ENCODE measurements around the gene SANBR. TPM values are rescaled to one million over a fixed set of nuclear protein-coding genes. Genes with fewer than 3 reads are reported as not detected.

Gene SANBR
- total RNA-seq, 3 donors from 2014 or later: 0.66 to 0.84 (median 0.76) TPM

DNA sequence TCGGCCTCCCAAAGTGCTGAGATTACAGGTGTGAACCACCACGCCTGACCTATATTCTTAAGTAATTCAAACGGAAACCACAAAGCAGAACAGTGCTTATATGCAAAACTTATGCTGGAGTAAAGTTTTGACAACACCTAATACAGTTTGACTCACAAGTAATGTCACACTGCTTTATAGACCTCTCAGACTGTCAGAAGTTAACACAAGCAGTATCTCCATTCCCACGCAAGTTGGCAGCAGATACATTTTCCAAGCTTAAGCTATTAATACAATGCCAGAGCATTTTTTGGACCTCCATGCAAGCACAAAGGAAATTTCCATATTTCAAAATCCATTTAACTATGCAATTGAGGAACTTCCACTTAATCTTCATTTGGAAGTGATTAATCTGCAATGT lies 21.0 kb upstream of the SANBR start:
- Mint-ChIP-seq H3K27me3 (ENCODE audit: low read depth) (no peaks in the 10 kb centered on the region), H3K4me1 (ENCODE audit: low read depth) (peaks cover 16% of the 10 kb centered on the region), H3K9me3 (no peaks in the 10 kb centered on the region), H3K36me3 (ENCODE audit: insufficient read depth) (peaks cover 14% of the 10 kb centered on the region), H3K4me3 (no peak overlapping the region)
- no peak for ATAC-seq
- DNase-seq: no peak

DNA sequence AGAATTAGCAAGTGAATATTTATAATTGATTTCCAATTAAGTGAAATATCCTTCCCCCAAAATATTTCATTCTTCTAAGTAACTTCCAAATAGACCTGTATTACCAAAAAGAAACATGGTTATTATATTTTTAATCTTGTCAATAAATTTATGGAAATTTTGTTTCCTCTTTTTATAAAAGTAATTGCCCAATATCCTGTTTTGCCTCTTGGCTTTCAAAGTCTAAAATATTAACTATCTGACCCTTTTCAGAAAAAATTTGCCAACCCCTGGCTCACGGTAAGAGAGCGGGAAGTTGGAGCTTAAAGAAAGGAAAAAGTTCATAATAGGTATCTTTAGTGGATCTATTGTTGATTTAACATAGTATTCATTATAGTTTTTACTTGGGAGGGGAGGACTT lies 20.4 kb upstream of the SANBR start:
- H3K9me3 Mint-ChIP-seq: no peaks in the 10 kb centered on the region
- peaks cover 14% of the 10 kb centered on the region for H3K36me3 Mint-ChIP-seq (ENCODE audit: insufficient read depth)
- H3K4me1 Mint-ChIP-seq (ENCODE audit: low read depth): peaks cover 16% of the 10 kb centered on the region
- ATAC-seq: no peak
- H3K27me3 Mint-ChIP-seq (ENCODE audit: low read depth): no peaks in the 10 kb centered on the region
- DNase-seq: no peak
- no peak overlapping the region for H3K4me3 Mint-ChIP-seq

DNA sequence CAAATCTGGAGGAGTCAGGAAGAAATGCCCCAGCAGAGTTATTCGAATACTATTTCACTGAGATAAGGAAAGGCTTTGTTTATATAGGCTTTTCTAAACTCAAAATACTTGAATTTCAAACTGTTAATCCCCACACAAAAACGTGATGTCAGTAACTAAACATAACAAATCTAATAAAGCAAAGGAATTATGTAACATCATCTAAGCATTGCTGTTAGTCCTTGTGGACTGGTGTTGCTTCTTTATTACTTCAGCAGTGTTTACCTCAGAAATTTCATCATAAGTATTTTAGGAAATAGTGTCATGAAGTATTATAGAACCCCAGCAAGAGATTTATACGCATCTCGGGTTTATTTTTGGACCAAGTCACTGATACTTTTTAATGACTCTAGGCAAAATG lies 19.7 kb upstream of the SANBR start:
- Mint-ChIP-seq H3K4me1 (ENCODE audit: low read depth) (peaks cover 15% of the 10 kb centered on the region), H3K27me3 (ENCODE audit: low read depth) (no peaks in the 10 kb centered on the region), H3K4me3 (no peak overlapping the region), H3K9me3 (no peaks in the 10 kb centered on the region), H3K36me3 (ENCODE audit: insufficient read depth) (peaks cover 15% of the 10 kb centered on the region)
- no peak for ATAC-seq
- no peak for DNase-seq

DNA sequence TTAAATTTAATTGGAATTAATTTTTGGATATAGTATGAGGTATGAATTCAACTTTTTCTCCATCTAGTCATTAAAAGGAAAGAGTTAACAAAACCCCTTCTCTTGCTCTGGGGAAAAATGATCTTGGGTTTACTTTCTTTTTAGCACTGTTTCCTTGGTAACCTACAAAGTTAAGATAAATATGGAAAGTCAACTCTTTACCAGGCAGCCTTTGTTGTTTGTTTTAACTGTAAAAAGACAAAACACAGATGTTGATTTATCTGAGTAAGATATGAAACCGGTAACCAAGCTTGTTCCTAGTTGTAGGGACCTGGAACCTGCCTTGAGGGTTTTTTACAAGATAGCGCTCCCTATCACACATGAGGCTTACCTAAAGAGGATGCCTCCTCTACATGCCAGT lies 10.1 kb upstream of the SANBR start:
- H3K4me3 Mint-ChIP-seq: no peak overlapping the region
- peaks cover 5% of the 10 kb centered on the region for H3K36me3 Mint-ChIP-seq (ENCODE audit: insufficient read depth)
- peaks cover 3% of the 10 kb centered on the region for H3K4me1 Mint-ChIP-seq (ENCODE audit: low read depth)
- no peak for DNase-seq
- H3K27me3 Mint-ChIP-seq (ENCODE audit: low read depth): no peaks in the 10 kb centered on the region
- H3K9me3 Mint-ChIP-seq: no peaks in the 10 kb centered on the region
- ATAC-seq: no peak

DNA sequence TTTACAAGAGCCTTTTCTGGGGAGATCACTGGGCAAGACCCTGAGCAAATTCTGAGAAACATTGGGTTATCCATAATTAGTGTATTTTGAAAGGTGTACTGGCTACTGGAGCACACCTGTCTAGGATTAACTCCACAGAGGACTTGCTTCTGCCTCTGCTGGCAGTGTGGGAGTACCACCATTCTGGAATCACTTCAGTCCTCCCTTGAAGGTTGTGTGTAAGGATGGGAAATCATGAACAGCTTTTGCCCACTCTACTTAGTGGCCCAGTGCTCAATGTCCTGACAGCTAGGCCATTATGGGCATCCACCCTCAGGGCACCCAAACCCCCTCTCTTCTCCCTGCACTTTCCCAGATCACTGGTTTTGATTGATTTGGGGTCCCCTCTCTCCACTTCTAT lies 8.1 kb upstream of the SANBR start:
- Mint-ChIP-seq H3K9me3 (no peaks in the 10 kb centered on the region), H3K4me1 (ENCODE audit: low read depth) (peaks cover 3% of the 10 kb centered on the region), H3K27me3 (ENCODE audit: low read depth) (no peaks in the 10 kb centered on the region), H3K36me3 (ENCODE audit: insufficient read depth) (peaks cover 2% of the 10 kb centered on the region), H3K4me3 (no peak overlapping the region)
- ATAC-seq (no peak), DNase-seq (no peak)

DNA sequence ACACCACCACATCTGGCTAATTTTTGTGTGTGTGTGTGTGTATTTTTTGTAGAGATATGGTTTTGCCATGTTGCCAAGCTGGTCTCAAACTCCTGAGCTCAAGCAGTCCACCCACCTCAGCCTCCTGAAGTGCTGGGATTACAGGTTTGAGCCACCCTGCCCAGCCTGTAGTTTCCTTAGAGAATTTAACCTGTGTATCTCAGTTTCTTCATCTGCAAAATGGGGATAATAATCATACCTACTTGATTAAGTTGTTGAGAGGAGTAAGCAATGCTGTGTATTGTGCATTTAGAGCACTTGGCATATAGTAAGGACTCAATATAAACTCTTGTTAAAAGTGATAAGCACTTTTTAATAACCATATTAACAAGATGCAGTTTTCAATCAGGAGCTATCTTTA lies 6.3 kb upstream of the SANBR start:
- Mint-ChIP-seq H3K4me3 (no peak overlapping the region), H3K4me1 (ENCODE audit: low read depth) (peaks cover 3% of the 10 kb centered on the region), H3K9me3 (no peaks in the 10 kb centered on the region), H3K27me3 (ENCODE audit: low read depth) (no peaks in the 10 kb centered on the region), H3K36me3 (ENCODE audit: insufficient read depth) (peaks cover 2% of the 10 kb centered on the region)
- DNase-seq: no peak
- ATAC-seq: no peak

DNA sequence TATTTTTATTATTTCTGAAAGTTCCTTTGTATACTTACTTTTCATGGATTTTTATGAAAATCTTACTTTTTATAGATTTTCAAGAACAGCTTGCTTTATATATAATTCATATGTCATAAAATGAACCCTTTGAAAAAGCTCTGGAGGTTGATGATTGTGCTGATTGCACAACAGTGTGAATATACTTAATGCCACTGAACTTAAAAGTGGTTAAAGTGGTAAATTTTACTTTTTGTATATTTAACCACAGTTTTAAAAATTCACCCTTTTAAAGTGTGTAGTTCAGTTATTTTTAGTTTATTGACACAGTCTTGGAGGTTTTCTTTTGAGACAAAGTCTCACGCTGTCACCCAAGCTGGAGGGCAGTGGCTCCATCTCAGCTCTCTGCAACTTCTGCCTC lies 8.4 kb downstream of the SANBR start:
- no peak overlapping the region for H3K4me3 Mint-ChIP-seq
- peaks cover 5% of the 10 kb centered on the region for H3K36me3 Mint-ChIP-seq (ENCODE audit: insufficient read depth)
- no peaks in the 10 kb centered on the region for H3K4me1 Mint-ChIP-seq (ENCODE audit: low read depth)
- DNase-seq (no peak), ATAC-seq (no peak)
- H3K9me3 Mint-ChIP-seq: no peaks in the 10 kb centered on the region
- no peaks in the 10 kb centered on the region for H3K27me3 Mint-ChIP-seq (ENCODE audit: low read depth)

DNA sequence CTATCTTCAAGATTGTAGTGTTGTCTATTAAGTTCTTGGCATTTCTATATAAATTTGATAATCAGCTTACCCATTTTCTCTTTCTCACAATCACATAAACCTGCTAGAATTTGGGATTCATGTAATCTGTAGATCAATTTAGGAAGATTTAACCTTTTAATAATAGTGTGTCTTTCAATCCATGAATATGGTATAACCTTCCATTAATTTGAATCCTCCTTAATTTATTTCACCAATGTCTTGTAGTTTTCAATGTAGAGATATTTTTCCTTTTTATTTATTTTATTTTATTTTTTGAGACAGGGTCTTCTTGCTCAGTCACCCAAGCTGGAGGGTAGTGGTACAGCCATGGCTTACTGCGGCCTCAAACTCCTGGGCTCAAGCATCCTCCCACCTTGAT lies 20.2 kb downstream of the SANBR start:
- no peaks in the 10 kb centered on the region for H3K9me3 Mint-ChIP-seq
- no peak for DNase-seq
- no peak overlapping the region for H3K4me3 Mint-ChIP-seq
- no peaks in the 10 kb centered on the region for H3K27me3 Mint-ChIP-seq (ENCODE audit: low read depth)
- H3K4me1 Mint-ChIP-seq (ENCODE audit: low read depth): no peaks in the 10 kb centered on the region
- H3K36me3 Mint-ChIP-seq (ENCODE audit: insufficient read depth): peaks cover 1% of the 10 kb centered on the region
- ATAC-seq: no peak

DNA sequence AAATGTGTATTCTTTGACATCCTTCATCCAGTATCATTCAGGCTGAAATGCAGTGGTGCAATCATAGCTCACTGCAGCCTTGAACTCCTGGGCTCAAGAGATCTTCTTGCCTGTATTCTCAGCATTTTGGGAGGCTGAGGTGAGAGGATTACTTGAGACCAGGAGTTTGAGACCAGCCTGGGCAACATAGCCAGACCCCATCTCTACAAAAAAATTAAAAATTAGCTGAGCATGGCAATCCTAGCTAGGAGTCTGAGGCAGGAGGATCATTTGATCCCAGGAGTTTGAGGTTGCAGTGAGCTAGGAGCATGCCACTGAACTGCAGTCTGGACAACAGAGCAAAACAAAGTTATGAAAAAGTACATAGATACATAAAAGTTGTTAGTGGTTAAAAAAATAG lies 24.1 kb downstream of the SANBR start:
- no peaks in the 10 kb centered on the region for H3K27me3 Mint-ChIP-seq (ENCODE audit: low read depth)
- H3K9me3 Mint-ChIP-seq: no peaks in the 10 kb centered on the region
- ATAC-seq (no peak), DNase-seq (no peak)
- H3K4me1 Mint-ChIP-seq (ENCODE audit: low read depth): no peaks in the 10 kb centered on the region
- H3K4me3 Mint-ChIP-seq: no peak overlapping the region
- H3K36me3 Mint-ChIP-seq (ENCODE audit: insufficient read depth): peaks cover 1% of the 10 kb centered on the region

DNA sequence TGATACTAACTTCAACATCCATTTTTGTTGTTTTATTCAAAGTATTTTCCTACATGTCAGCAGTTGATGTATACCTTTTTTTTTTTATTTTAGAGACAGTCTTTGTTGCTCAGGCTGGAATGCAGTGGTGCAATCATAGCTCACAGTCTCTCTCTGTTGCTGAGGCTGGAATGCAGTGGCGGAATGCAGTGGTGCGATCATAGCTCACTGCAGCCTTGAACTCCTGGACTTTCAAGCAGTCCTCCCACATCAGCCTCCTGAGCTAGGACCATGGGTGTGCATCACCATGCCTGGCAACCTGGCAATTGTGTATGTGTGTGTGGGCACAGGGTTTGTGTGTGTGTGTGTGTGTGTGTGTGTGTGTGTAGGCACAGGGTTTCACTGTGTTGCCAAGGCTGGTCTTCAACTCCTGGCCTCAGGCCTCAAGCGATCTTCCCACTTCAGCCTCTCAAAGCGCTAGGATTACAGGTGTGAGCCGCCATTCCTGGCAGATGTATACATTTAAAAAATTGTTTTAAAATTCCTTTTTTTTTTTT lies 24.8 kb downstream of the SANBR start:
- Mint-ChIP-seq H3K9me3 (no peaks in the 10 kb centered on the region), H3K4me3 (no peak overlapping the region), H3K36me3 (ENCODE audit: insufficient read depth) (peaks cover 1% of the 10 kb centered on the region)

DNA sequence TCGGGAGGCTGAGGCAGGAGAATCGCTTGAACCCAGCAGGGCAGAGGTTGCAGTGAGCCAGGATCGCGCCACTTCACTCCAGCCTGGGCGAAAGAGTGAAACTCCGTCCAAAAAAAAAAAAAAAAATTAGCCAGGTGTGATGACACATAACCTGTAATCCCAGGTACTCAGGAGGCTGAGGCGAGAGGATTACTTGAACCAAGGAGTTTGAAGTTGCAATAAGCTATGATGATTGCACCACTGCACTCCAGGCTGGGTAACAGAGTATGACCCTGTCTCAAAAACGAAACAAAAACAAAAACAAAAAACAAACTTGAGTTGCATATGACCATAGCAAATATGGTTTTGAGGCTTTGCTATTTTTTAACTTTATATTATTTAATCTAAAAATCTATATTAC lies 25.8 kb downstream of the SANBR start:
- no peak for DNase-seq

More for the DNA sequence above, 24.8 kb downstream of the SANBR start:
- ATAC-seq (no peak), DNase-seq (no peak)
- H3K27me3 Mint-ChIP-seq (ENCODE audit: low read depth): no peaks in the 10 kb centered on the region
- no peaks in the 10 kb centered on the region for H3K4me1 Mint-ChIP-seq (ENCODE audit: low read depth)

DNA sequence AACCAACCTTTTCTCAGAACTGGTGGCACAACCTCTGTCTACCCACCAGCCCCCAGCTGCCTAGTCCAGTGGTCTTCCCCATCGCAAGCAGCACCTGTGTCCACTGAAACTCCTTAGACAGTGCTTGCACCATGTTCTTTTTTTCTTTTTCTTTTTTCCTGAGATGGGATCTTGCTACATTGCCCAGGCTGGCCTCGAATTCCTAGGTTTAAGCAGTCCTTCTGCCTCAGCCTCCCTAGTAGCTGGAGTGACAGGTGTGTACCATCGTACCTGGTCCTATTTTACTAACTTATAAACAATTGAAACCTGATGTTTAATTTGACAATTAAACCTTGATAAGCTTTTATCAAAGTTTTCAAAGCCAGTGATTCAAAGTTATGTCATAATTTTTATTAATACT lies 30.8 kb downstream of the SANBR start:
- H3K36me3 Mint-ChIP-seq (ENCODE audit: insufficient read depth): no peaks in the 10 kb centered on the region
- H3K27me3 Mint-ChIP-seq (ENCODE audit: low read depth): no peaks in the 10 kb centered on the region
- DNase-seq (no peak), ATAC-seq (no peak)
- no peaks in the 10 kb centered on the region for H3K9me3 Mint-ChIP-seq
- H3K4me1 Mint-ChIP-seq (ENCODE audit: low read depth): no peaks in the 10 kb centered on the region
- no peak overlapping the region for H3K4me3 Mint-ChIP-seq

More for the DNA sequence above, 25.8 kb downstream of the SANBR start:
- Mint-ChIP-seq H3K27me3 (ENCODE audit: low read depth) (no peaks in the 10 kb centered on the region), H3K4me3 (no peak overlapping the region), H3K4me1 (ENCODE audit: low read depth) (no peaks in the 10 kb centered on the region), H3K36me3 (ENCODE audit: insufficient read depth) (peaks cover 1% of the 10 kb centered on the region), H3K9me3 (no peaks in the 10 kb centered on the region)
- no peak for ATAC-seq

DNA sequence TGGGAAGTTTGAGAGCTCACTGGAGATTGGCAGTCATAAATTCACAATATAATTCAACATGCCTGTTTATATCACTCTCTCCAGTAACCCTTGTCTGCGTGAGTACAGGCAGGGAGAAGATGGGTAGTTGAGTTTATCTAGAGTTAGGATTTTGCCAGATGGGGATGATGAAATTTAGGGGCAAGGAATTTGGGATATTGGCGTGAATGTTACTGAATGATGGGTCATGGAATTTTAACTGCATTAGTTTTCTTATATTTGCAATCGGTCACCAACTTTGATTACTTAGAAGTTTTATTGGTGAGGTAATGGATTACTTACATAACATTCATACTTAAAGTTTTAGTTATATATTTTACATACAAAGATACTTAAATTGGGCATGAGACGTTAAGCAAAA lies 35.1 kb downstream of the SANBR start:
- Mint-ChIP-seq H3K36me3 (ENCODE audit: insufficient read depth) (peaks cover 5% of the 10 kb centered on the region), H3K27me3 (ENCODE audit: low read depth) (no peaks in the 10 kb centered on the region), H3K4me3 (no peak overlapping the region), H3K4me1 (ENCODE audit: low read depth) (no peaks in the 10 kb centered on the region), H3K9me3 (no peaks in the 10 kb centered on the region)
- DNase-seq: no peak
- ATAC-seq: no peak

DNA sequence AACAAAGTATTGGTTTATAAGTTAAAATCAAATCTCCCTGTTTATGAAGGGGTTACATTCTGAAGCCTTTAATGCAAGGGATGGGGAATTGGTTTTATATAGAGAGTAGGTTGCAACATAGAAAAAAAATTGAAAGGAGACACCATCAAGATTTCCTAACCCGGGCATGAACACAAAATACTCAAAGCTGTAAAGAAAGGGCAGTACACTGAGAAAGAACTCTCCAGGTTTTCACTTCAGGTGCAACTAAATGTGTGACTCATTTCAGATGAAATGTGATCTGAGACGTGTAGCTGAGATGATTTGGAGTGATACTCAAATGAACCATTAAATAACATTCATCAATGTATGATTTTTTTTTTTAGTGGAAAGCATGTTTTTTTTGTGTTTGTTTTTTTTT lies 43.6 kb downstream of the SANBR start:
- Mint-ChIP-seq H3K4me1 (ENCODE audit: low read depth) (no peaks in the 10 kb centered on the region), H3K27me3 (ENCODE audit: low read depth) (no peaks in the 10 kb centered on the region), H3K36me3 (ENCODE audit: insufficient read depth) (peaks cover 19% of the 10 kb centered on the region), H3K4me3 (no peak overlapping the region), H3K9me3 (peaks cover 4% of the 10 kb centered on the region)
- no peak for DNase-seq
- no peak for ATAC-seq

DNA sequence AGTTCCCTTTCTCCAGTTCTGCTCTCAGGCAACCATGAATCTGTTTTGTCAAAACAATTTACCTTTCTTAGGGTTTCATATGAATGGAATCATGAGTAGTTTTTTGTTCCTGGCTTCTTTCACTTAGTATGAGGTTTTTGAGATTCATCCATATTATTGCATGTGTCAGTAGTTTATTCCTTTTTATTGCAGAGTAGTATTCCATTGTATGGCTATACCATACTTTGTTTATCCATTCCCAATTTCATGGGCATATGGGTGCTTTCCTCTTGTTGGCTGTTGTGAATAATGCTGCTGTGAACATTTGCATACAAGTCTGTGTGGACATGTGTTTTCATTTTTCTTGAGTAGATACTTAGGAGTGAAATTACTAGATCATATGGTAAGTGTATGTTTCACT lies 46.0 kb downstream of the SANBR start:
- H3K4me1 Mint-ChIP-seq (ENCODE audit: low read depth): no peaks in the 10 kb centered on the region
- peaks cover 26% of the 10 kb centered on the region for H3K36me3 Mint-ChIP-seq (ENCODE audit: insufficient read depth)
- no peak for ATAC-seq
- DNase-seq: no peak
- H3K9me3 Mint-ChIP-seq: peaks cover 4% of the 10 kb centered on the region
- no peak overlapping the region for H3K4me3 Mint-ChIP-seq
- no peaks in the 10 kb centered on the region for H3K27me3 Mint-ChIP-seq (ENCODE audit: low read depth)

DNA sequence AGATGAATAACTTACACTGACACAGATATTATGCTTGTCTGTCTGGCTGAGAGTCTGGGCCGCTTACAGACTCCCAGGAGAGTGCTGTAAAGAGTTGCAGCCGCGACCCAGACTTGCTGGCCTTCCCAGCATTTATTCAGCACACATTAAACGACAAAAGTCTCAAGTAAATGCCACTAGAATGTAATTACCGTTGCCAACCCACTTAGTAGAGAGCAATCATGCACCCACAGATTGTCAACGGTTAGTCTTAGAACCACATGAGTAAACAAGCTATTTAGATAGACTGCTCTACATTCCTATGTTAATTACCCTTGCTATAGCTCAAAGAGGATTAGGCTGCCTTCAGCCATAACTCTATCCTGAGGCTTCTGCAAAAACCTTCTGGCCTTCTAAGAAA lies 48.5 kb downstream of the SANBR start:
- H3K27me3 Mint-ChIP-seq (ENCODE audit: low read depth): no peaks in the 10 kb centered on the region
- peaks cover 3% of the 10 kb centered on the region for H3K4me1 Mint-ChIP-seq (ENCODE audit: low read depth)
- no peak for DNase-seq
- H3K36me3 Mint-ChIP-seq (ENCODE audit: insufficient read depth): peaks cover 32% of the 10 kb centered on the region
- peaks cover 4% of the 10 kb centered on the region for H3K9me3 Mint-ChIP-seq
- no peak overlapping the region for H3K4me3 Mint-ChIP-seq
- no peak for ATAC-seq
